HT-29 (cell line): Measurements from ENCODE around the gene NFATC2. TPM values are rescaled to one million over a fixed set of nuclear protein-coding genes. Genes with fewer than 3 reads are reported as not detected.
"Not testable (repeated sequence)": the region's sequence is repeated elsewhere in the genome, so short reads cannot be mapped to it uniquely, and the experiment has no call there.

ENCODE experiments used
- DNase-seq: peaks from one replicate; pipeline ENCODE4 v3.0.0-alpha.2; 2015; ENCODE audit warnings: low spot score
- total RNA-seq: library from RNA; depleted of rRNA; stranded (reverse); fragments of >200 nt; shearing (Covaris generic); gene quantifications from 2 replicates; pipeline ENCODE4 v1.2.3, GENCODE V29; 2014

The NFATC2 gene
- total RNA-seq, 1 experiment from 2014 or later: 0.51 TPM

GRCh38 chr20:51473771-51474170 lies 68.7 kb downstream of the NFATC2 start:
- DNase-seq: no peak

DNA sequence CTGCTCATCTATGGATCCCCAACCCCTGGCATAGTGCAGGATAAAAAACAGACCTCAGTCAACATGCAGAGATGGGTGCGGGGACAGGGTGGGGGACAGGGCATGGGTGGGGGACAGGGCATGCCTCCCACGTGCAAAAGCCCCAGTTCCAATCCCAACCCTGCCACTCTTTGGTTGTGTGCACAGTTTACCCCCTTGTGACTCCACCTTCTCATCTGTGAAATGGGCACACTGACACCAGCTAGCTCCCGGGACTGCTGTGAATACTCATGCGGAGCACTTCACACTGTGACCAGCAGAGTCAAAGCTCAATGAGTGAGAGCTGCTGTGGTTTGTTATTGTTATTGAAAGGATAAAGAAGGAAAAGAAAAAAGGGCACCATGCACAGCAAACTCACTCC lies 69.3 kb downstream of the NFATC2 start:
- no peak for DNase-seq

DNA sequence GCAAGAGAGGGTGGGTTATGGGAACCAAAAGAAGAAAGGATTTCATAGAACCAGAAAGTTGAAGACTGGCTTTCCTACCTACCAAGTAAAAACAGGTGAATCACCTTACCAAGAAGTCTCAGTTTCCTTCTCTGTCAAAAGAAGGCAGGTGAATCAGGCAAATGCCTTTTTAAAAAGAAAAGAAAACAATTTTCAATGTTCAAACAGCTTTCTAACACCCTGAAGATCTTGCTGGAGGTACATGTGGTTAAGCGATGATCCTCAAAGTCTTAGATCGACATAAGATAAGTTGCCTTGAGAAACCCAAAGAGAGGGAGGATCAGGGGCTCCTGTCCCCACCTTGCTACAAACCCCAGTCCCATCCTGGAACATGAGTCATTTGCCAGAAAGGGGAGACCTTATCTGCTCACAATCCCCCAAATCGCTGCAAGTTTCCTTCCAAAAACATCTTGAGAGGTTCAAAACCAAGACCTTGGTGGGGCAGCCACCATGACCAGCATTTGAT lies 71.6 kb downstream of the NFATC2 start:
- no peak for DNase-seq

GRCh38 chr20:51470499-51470820 lies 72.1 kb downstream of the NFATC2 start:
- DNase-seq: no peak

GRCh38 chr20:51469578-51470498 lies 72.7 kb downstream of the NFATC2 start:
- DNase-seq: no peak

DNA sequence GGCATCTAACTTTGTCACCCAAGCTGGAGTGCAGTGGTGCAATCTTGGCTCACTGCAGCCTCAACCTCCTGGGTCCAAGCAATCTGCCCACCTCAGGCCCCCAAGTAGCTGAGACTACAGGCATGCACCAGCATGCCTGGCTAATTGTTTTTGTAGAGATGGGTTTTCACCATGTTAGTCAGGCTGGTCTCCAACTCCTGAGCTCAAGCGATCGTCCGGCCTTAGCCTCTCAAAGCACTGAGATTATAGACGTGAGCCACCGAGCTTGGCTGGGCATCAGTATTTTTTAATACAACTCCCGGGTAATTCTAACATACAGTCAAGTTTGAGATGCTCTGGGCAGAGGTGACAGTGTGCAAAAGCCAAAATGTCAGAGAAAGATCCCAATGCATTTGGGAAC lies 73.5 kb downstream of the NFATC2 start:
- no peak for DNase-seq

- DNase-seq: no peak
These were observed 73.9 kb downstream of the NFATC2 start for GRCh38 chr20:51468636-51469035.

GRCh38 chr20:51467956-51468626 lies 74.4 kb downstream of the NFATC2 start:
- DNase-seq: no peak

DNA sequence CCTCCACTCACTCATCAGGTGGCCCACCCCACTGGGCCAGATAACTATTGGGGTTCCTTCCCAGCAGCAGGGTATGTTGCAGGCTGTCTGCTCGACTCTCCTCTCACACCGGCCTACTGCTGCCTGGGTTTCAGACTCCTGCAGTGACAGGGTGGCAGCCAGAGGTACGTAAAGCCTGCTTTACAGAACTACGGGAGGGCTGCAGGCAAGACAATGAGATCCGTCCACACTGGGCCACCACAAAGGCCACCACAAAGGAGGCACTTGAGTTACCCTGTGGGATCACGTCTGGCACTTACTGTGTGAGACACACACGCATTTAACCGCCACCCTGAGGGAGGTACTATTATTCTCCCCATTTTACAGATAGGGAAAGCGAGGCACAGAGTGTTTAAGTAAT lies 78.5 kb downstream of the NFATC2 start:
- DNase-seq: no peak

DNA sequence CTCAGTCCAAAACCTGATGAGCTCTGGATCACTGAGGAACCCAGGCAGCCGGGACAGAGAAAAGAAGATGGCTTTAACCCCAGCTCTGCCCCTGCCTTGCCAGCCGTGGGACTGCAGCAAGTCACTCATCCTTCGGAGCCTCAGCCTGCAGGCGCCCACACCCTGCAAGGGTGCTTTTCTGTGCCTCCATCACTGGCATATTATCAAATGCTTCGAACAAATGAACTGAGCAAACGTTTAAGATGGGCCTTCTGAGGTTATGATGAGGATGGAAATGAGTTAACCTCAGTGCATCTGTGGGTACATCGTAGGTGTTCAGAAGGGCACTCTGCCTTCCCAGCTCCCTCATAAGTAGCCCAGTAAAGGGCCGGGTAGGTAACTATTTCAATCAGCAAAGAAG lies 79.0 kb downstream of the NFATC2 start:
- DNase-seq: no peak

GRCh38 chr20:51462566-51463276 lies 79.8 kb downstream of the NFATC2 start:
- DNase-seq: no peak

DNA sequence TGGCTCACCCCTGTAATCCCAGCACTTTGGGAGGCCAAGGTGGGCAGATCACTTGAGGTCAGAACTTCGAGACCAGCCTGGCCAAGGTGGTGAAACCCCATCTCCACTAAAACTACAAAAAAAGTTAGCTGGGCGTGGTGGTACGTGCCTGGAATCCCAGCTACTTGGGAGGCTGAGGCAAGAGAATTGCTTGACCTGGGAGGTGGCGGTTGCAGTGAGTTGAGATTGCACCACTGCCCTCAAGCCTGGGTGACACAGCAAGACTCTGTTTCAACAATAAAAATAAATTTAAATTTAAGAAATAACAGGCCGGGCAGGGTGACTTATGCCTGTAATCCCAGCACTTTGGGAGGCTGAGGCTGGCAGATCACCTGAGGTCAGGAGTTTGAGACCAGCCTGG lies 80.7 kb downstream of the NFATC2 start:
- not testable (repeated sequence) for DNase-seq

- no peak for DNase-seq
These were observed 81.2 kb downstream of the NFATC2 start for GRCh38 chr20:51461306-51461705.

DNA sequence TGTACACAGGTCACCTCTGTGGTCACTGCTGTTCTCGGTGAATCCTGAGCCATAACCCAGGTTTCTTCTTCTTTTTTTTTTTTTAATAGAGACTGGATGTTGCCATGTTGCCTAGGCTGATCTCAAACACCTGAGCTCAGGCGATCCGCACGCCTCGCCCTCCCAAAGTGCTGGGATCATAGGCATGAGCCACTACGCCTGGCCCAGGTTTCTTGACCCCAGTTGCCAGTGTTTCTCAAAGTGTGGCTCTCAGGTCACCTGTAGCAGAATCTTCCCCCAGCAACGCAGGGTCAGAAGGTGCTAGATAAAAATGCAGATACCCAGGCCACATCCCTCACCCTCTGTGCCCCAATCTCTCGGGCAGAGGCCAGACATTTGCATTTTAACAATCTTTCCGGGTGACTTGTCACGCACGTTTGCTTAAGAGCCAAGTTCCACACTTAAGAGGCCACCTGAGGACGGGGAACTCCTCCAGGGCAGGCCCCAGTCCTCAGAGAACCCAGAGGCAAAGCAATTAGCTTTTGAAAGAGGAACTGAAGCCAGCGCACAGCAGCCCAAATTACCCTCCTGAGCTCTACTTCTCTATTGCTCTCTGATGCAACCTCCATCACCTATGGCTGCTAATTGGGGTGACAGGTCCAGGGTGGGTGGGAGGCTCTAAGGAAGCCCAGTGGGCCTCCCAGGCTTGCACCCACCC lies 81.8 kb downstream of the NFATC2 start:
- no peak for DNase-seq

GRCh38 chr20:51460163-51460562 lies 82.4 kb downstream of the NFATC2 start:
- DNase-seq: no peak

DNA sequence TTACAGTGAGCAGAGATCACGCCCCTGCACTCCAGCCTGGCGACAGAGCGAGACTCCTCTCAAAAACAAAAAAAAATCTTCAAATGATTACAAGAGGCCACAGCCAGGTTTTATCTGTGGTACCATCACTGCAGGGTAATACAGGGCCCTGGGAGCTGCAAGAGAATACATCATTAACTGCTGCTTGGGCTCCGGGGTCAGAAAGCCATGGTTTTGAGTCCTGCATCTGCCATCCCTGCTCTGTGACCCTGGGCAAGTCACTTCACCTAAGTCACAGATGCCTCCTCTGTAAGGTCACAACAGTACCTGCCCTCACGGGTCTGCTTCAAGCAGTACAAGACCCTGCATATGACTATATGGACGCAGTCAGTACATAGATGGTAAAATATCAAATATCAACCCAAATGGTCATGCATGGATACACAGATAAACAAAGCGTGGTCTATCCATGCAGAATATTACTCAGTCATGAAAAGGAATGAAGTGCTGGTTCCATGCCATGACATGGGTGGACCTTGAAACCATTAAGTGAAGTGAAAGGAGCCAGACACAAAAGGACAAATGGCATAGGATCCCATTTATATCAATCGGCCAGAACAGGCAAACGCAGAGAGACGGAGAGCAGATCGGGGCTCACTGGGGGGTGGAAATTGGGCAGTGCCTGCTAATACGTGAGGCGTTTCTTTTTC lies 83.6 kb downstream of the NFATC2 start:
- DNase-seq: no peak

DNA sequence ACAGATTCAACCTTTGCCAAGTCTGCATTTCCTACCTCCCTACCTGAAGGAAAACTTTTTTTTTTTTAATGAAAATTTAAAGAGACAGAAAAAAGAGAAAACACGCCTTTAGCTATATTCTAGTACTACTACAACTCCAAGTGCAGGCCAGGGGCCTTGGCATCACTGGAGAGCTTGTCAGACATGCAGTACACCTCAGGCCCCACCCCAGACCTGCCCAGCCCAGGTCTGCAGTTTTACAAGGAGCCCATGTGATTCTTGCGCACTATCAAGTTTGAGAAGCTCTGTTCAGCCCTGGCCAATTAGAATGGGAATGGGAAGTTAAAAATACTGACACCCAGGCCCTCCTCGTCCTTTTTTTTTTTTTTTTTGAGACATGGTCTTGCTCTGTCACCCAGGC lies 85.0 kb downstream of the NFATC2 start:
- DNase-seq: peak; percentile 66

- peak; percentile 100 for DNase-seq
These were observed 85.7 kb downstream of the NFATC2 start for GRCh38 chr20:51456511-51457509.

DNA sequence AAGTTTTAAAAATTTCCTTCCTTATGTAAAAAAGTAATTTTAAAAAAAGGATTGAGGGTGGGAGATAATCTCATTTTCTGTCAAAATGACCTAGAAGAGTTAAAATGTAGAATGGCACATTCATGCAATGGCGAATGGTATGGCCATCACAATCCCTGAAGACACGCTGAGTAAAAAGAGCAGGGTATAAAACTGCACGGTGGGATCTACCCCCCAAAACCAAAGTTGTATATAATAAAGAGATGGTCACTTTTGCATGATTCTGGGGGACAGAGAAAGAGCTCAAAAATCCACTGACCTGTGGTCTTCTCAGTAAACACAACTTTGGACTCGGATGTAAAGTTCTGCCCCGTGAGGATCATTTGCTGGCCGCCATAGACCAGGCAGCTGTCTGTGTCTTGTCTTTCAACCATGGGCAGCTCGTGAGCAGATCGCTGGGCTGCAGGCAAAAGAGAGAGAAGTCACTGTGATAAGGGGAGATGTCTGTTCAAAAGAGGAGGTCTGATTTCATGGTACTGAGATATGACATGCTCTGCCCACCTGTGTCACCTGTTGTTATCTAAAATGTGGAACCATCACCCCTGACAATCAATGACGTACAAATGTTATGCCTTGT lies 88.2 kb downstream of the NFATC2 start:
- DNase-seq: no peak
